Uterus (tissue), 2 donors: ENCODE measurements around the gene AUNIP.

ENCODE experiments used
- POLR2A ChIP-seq, 2 donors: fragments of 450-650 bp; IDR thresholded peaks; one replicate each; pipeline ENCODE4 v1.6.1; 2016; ENCODE audit warnings: antibody characterized with exemption in 2 of 2, mild to moderate bottlenecking in 1 of 2, moderate library complexity in 1 of 2
- TF ChIP-seq, protein P1 (sequence below), 4 experiments: fragments of 200-600 bp in 2 of 4; fragments of 450-650 bp in 2 of 4; sonication (generic) in 2 of 4; IDR thresholded peaks; one replicate each; pipeline ENCODE4 v1.5.1; 2016 to 2019; ENCODE audit warnings: antibody characterized with exemption in 4 of 4, mild to moderate bottlenecking in 2 of 4, moderate library complexity in 1 of 4

DNA sequence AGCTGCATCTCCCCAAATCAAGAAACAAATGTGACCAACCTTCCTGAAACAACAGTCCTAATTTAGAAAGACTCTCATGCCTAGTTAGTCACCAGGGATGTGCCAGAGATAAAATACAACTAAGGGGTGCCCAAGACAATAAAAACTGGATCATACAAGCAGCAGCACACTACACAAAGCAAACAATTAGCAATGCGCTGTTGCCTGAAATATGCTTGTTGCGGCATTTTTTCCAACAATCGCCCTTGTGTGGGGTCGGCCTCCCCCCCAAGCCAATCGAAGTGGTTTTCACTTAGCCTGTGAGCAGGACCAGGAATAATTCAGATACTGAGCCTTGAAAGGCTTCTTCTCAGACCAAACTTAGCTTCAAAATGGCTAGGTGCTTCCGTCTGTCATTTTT, 48.3 kb upstream of the AUNIP start:
- TF ChIP-seq, protein P1, sequence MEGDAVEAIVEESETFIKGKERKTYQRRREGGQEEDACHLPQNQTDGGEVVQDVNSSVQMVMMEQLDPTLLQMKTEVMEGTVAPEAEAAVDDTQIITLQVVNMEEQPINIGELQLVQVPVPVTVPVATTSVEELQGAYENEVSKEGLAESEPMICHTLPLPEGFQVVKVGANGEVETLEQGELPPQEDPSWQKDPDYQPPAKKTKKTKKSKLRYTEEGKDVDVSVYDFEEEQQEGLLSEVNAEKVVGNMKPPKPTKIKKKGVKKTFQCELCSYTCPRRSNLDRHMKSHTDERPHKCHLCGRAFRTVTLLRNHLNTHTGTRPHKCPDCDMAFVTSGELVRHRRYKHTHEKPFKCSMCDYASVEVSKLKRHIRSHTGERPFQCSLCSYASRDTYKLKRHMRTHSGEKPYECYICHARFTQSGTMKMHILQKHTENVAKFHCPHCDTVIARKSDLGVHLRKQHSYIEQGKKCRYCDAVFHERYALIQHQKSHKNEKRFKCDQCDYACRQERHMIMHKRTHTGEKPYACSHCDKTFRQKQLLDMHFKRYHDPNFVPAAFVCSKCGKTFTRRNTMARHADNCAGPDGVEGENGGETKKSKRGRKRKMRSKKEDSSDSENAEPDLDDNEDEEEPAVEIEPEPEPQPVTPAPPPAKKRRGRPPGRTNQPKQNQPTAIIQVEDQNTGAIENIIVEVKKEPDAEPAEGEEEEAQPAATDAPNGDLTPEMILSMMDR (IDR thresholded peaks at IDR 0.05) = no peak
- TF ChIP-seq POLR2A (IDR thresholded peaks at IDR 0.05) = no peak
